Measurements from ENCODE around the gene RNF38. TPM values are rescaled to one million over a fixed set of nuclear protein-coding genes. Genes with fewer than 3 reads are reported as not detected.

Gene RNF38
- total RNA-seq, 4 donors from 2014 or later, result 25.5 to 55.5 (median 32.0) TPM

DNA sequence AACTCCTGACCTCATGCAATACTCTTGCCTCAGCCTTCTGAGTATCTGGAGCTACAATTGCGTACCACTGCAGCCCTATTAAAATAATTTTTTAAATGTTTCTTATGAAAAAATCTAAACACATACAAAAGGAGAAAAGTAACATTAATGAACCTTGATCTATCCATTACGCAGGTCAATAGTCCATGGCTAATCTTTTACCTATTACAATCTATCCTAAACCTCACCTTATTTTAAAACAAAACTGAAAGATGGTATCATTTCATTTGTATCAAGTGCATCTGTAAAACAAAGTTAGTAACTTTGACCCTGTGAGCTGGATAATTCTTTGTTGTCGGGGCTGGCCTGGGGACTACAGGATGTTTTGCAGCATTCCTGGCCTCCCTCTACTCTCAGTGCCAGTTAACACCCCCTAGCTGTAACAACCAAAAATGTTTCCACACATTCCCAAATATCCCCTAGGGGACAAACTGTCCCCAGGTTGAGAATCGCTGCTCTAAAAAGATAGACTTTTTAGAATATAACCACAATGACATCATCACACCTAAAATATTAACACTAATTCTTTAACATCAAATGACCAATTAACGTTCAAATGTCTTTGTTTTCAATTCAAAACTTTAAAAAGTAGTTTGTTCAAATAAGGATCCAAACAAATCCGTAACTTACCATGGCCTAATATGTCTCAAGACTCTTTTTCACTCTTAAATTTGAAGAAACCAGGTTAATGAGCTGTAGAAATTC lies 54.8 kb downstream of the RNF38 start:
- H3K36me3 ChIP-seq, result peaks cover 0 to 86% (median 11%) of the 10 kb centered on the region in 3 donors
- DNase-seq (ENCODE audit: low spot score in 2 of 2), result no peak
- no peaks in the 10 kb centered on the region for H3K27me3 ChIP-seq
- H3K4me1 ChIP-seq, result no peaks in the 10 kb centered on the region
- no peak overlapping the region for H3K27ac ChIP-seq
- WGBS, 2 donors, result 89 to 90% methylated on average over 6 of the region's 6 CpGs
- TF ChIP-seq POLR2A (IDR thresholded peaks at IDR 0.05), result no peak
- TF ChIP-seq, protein P1, sequence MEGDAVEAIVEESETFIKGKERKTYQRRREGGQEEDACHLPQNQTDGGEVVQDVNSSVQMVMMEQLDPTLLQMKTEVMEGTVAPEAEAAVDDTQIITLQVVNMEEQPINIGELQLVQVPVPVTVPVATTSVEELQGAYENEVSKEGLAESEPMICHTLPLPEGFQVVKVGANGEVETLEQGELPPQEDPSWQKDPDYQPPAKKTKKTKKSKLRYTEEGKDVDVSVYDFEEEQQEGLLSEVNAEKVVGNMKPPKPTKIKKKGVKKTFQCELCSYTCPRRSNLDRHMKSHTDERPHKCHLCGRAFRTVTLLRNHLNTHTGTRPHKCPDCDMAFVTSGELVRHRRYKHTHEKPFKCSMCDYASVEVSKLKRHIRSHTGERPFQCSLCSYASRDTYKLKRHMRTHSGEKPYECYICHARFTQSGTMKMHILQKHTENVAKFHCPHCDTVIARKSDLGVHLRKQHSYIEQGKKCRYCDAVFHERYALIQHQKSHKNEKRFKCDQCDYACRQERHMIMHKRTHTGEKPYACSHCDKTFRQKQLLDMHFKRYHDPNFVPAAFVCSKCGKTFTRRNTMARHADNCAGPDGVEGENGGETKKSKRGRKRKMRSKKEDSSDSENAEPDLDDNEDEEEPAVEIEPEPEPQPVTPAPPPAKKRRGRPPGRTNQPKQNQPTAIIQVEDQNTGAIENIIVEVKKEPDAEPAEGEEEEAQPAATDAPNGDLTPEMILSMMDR (IDR thresholded peaks at IDR 0.05), result no peak
- TF ChIP-seq EP300 (IDR thresholded peaks at IDR 0.05), result no peak
- no peaks in the 10 kb centered on the region for H3K9me3 ChIP-seq
- no peak overlapping the region for H3K4me3 ChIP-seq

DNA sequence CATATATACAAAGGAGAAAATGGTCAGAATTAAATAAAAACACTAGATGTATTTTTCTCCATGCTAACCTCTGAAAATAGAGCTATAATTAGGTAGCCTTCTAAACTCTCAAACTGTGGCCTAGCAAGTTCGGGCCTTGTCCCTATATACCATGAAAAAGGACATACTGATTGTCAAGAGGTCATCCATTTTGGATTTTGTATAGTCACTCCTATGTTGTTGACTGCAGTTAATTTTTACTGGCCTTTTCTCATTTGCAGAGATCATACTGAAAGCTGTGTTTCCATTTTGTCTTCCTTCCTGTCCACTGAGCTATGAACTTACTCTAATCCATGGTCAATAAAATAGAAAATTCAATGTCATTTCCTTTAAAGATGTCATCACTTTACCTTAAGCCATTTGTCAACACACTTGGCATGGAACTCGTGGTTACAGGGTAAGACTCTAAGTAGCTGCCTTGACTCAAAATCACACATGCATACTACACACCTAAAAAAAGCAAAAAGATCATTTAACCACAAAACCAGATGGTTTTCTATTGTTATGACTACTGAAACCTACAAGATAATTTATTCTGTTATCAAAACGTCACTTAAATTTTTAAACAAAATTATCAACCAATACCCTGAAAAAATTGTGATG lies 58.0 kb downstream of the RNF38 start:
- Histone ChIP-seq H3K9me3 (no peaks in the 10 kb centered on the region), H3K36me3 (peaks cover 0 to 83% (median 25%) of the 10 kb centered on the region in 3 donors), H3K27ac (no peak overlapping the region), H3K4me1 (no peaks in the 10 kb centered on the region), H3K27me3 (no peaks in the 10 kb centered on the region), H3K4me3 (no peak overlapping the region)
- WGBS, 2 donors, result 84 to 88% methylated on average over 3 of the region's 3 CpGs
- no peak for DNase-seq (ENCODE audit: low spot score in 2 of 2)
- TF ChIP-seq EP300 (IDR thresholded peaks at IDR 0.05) (no peak), POLR2A (IDR thresholded peaks at IDR 0.05) (no peak)
- TF ChIP-seq, protein P1 (IDR thresholded peaks at IDR 0.05), result no peak

DNA sequence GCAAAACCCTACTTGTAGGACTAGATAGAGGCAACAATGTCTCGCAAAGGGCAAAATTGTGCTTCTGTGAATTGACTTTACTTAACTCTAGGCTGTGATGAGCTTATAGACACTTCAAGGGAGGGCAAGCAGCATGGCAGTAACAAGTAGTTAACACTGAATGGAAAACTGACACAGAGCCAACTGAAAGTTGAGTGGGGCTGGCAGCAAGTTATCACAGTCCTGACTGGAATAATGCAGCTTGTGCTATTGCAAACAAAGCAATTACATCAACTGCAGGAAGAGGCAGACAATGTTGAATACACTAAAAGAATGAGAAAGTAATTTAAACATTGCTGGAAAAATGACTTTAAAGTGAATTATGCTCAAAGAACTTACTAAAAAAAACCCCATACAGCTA lies 62.2 kb downstream of the RNF38 start:
- 67 to 74% methylated on average over 1 of the region's 1 CpG for WGBS, 2 donors
- no peaks in the 10 kb centered on the region for H3K27me3 ChIP-seq
- no peak overlapping the region for H3K27ac ChIP-seq
- TF ChIP-seq POLR2A (IDR thresholded peaks at IDR 0.05), result no peak
- no peak for TF ChIP-seq EP300 (IDR thresholded peaks at IDR 0.05)
- TF ChIP-seq, protein P1 (IDR thresholded peaks at IDR 0.05), result no peak
- DNase-seq (ENCODE audit: low spot score in 2 of 2), result no peak
- H3K36me3 ChIP-seq, result peaks cover 0 to 83% (median 19%) of the 10 kb centered on the region in 3 donors
- H3K4me3 ChIP-seq, result no peak overlapping the region
- no peaks in the 10 kb centered on the region for H3K4me1 ChIP-seq
- H3K9me3 ChIP-seq, result no peaks in the 10 kb centered on the region

DNA sequence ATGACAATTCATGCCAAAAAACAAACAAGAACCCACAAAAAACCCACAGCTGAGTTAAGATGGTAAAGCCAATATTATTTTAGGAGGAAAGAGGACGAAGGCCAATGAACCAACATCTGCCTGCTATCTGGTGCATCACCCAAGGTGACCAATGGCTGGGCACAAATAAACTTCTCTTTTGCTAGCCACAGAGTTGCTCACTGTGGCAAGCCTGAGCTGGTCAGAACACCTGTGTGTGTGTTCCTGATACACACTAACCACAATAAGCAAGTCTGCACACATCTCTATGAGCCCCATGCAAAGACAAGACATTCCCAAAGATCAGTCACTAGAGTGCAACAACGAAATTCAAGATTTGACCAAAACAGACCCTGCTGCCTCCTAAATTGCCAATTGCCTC lies 63.1 kb downstream of the RNF38 start:
- Histone ChIP-seq H3K4me3 (no peak overlapping the region), H3K27me3 (no peaks in the 10 kb centered on the region), H3K36me3 (peaks cover 0 to 75% (median 19%) of the 10 kb centered on the region in 3 donors), H3K4me1 (no peaks in the 10 kb centered on the region), H3K9me3 (no peaks in the 10 kb centered on the region), H3K27ac (peak overlapping the region in 1 of 4 donors; percentile 6)
- TF ChIP-seq EP300 (IDR thresholded peaks at IDR 0.05) (no peak), POLR2A (IDR thresholded peaks at IDR 0.05) (no peak)
- TF ChIP-seq, protein P1 (IDR thresholded peaks at IDR 0.05), result no peak
- WGBS, 2 donors, result 76 to 94% methylated on average over 2 of the region's 2 CpGs
- DNase-seq (ENCODE audit: low spot score in 2 of 2), result no peak
